Mesothelial cell of epicardium (in vitro differentiated cells): ENCODE measurements around the gene KCNQ5. TPM values are rescaled to one million over a fixed set of nuclear protein-coding genes. Genes with fewer than 3 reads are reported as not detected.
"Not testable (repeated sequence)": the region's sequence is repeated elsewhere in the genome, so short reads cannot be mapped to it uniquely, and the experiment has no call there.

Experiments used
- DNase-seq, 2 experiments: peaks; one replicate each; pipeline ENCODE4 v3.0.0; 2021; ENCODE audit warnings: low spot score in 2 of 2; ENCODE audit not compliant: unreplicated experiment in 2 of 2
- H3K27ac Mint-ChIP-seq: 2 replicates; pipeline ENCODE4 v1.8.0; 2021; ENCODE audit warnings: mixed read lengths
- H3K27me3 Mint-ChIP-seq: 2 replicates; pipeline ENCODE4 v1.8.0; 2021; ENCODE audit warnings: low read depth, mixed read lengths
- H3K36me3 Mint-ChIP-seq: 2 replicates; pipeline ENCODE4 v1.8.0; 2021; ENCODE audit warnings: mixed read lengths
- H3K4me1 Mint-ChIP-seq: 2 replicates; pipeline ENCODE4 v1.8.0; 2021; ENCODE audit warnings: mixed read lengths
- H3K4me3 Mint-ChIP-seq: 2 replicates; pipeline ENCODE4 v1.8.0; 2021; ENCODE audit warnings: mild to moderate bottlenecking, moderate library complexity, mixed read lengths
- H3K9me3 Mint-ChIP-seq: 2 replicates; pipeline ENCODE4 v1.8.0; 2021; ENCODE audit warnings: mixed read lengths
- total RNA-seq: library from RNA; stranded (reverse); gene quantifications from 3 replicates; pipeline ENCODE4 v1.2.1, GENCODE V29; 2021
- TF ChIP-seq, protein P1 (sequence below): fragments of 200-600 bp; sonication (generic); IDR thresholded peaks from one replicate; pipeline ENCODE4 v1.5.0; 2021; ENCODE audit warnings: antibody characterized with exemption; ENCODE audit not compliant: unreplicated experiment

KCNQ5 gene
- total RNA-seq, 1 donor from 2014 or later, result 4.8 TPM

GRCh38 chr6:73227606-73228255 is 605.9 kb downstream of the KCNQ5 start:
- H3K4me1 Mint-ChIP-seq, result no peaks in the 10 kb centered on the region
- H3K9me3 Mint-ChIP-seq, result peaks cover 10% of the 10 kb centered on the region
- no peaks in the 10 kb centered on the region for H3K27me3 Mint-ChIP-seq
- H3K27ac Mint-ChIP-seq, result no peak overlapping the region
- no peak overlapping the region for H3K4me3 Mint-ChIP-seq
- TF ChIP-seq, protein P1, sequence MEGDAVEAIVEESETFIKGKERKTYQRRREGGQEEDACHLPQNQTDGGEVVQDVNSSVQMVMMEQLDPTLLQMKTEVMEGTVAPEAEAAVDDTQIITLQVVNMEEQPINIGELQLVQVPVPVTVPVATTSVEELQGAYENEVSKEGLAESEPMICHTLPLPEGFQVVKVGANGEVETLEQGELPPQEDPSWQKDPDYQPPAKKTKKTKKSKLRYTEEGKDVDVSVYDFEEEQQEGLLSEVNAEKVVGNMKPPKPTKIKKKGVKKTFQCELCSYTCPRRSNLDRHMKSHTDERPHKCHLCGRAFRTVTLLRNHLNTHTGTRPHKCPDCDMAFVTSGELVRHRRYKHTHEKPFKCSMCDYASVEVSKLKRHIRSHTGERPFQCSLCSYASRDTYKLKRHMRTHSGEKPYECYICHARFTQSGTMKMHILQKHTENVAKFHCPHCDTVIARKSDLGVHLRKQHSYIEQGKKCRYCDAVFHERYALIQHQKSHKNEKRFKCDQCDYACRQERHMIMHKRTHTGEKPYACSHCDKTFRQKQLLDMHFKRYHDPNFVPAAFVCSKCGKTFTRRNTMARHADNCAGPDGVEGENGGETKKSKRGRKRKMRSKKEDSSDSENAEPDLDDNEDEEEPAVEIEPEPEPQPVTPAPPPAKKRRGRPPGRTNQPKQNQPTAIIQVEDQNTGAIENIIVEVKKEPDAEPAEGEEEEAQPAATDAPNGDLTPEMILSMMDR, result no peak
- no peak for DNase-seq
- H3K36me3 Mint-ChIP-seq, result peaks cover 12% of the 10 kb centered on the region

- Mint-ChIP-seq H3K4me1 (no peaks in the 10 kb centered on the region), H3K36me3 (no peaks in the 10 kb centered on the region), H3K27ac (no peak overlapping the region), H3K27me3 (no peaks in the 10 kb centered on the region), H3K4me3 (no peak overlapping the region), H3K9me3 (no peaks in the 10 kb centered on the region)
- TF ChIP-seq, protein P1, result no peak
- no peak for DNase-seq
These were observed 610.1 kb downstream of the KCNQ5 start for GRCh38 chr6:73231986-73232391.

DNA sequence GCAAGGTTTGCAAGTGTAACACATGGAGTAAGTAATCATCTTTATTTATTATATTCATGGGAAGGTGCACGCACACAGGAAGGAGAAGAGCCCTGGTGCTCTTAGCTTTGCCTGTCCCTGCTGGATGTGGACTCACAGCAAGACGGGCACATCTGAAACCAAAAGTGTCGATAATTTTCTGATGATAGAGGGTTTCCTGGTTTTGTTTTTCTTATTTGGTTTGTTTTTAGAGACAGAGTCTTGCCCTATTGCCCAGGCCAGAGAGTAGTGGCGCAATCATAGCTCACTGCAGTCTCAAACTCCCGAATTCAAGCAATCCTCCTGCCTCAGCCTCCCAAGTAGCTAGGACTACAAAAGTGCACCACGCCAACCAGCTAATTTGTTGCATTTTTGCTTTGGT is 611.2 kb downstream of the KCNQ5 start:
- TF ChIP-seq, protein P1, result no peak
- no peak overlapping the region for H3K27ac Mint-ChIP-seq
- no peaks in the 10 kb centered on the region for H3K4me1 Mint-ChIP-seq
- no peak for DNase-seq
- no peaks in the 10 kb centered on the region for H3K27me3 Mint-ChIP-seq
- H3K9me3 Mint-ChIP-seq, result no peaks in the 10 kb centered on the region
- no peak overlapping the region for H3K4me3 Mint-ChIP-seq
- no peaks in the 10 kb centered on the region for H3K36me3 Mint-ChIP-seq

GRCh38 chr6:73233971-73234370 is 612.1 kb downstream of the KCNQ5 start:
- H3K4me3 Mint-ChIP-seq, H3K4me1 Mint-ChIP-seq, H3K27me3 Mint-ChIP-seq, H3K9me3 Mint-ChIP-seq, H3K36me3 Mint-ChIP-seq, DNase-seq, H3K27ac Mint-ChIP-seq: not testable (repeated sequence)

DNA sequence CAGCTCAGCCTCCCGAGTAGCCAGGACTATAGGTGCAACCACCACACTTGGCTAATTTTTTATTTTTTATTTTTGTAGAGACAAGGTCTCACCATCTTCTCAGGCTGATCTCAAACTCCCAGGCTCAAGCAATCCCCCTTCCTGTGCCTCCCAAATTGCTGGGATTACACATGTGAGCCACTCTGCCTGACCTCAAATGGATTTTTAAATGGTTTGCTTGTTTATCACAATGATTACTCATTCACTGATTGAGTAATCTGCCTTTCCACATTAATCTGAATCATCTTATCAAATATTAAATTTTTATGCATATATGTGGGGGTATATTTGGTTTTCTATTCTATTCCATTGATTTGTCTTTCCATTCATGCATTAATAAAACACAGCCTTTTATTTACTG is 612.9 kb downstream of the KCNQ5 start:
- H3K27me3 Mint-ChIP-seq, result no peaks in the 10 kb centered on the region
- no peaks in the 10 kb centered on the region for H3K4me1 Mint-ChIP-seq
- no peaks in the 10 kb centered on the region for H3K36me3 Mint-ChIP-seq
- DNase-seq, result no peak
- no peaks in the 10 kb centered on the region for H3K9me3 Mint-ChIP-seq
- no peak overlapping the region for H3K27ac Mint-ChIP-seq
- TF ChIP-seq, protein P1, result no peak
- no peak overlapping the region for H3K4me3 Mint-ChIP-seq

- no peaks in the 10 kb centered on the region for H3K36me3 Mint-ChIP-seq
- no peaks in the 10 kb centered on the region for H3K4me1 Mint-ChIP-seq
- H3K27ac Mint-ChIP-seq, result no peak overlapping the region
- no peak for DNase-seq
- H3K27me3 Mint-ChIP-seq, result no peaks in the 10 kb centered on the region
- TF ChIP-seq, protein P1, result no peak
- no peak overlapping the region for H3K4me3 Mint-ChIP-seq
- H3K9me3 Mint-ChIP-seq, result no peaks in the 10 kb centered on the region
These were observed 614.4 kb downstream of the KCNQ5 start for GRCh38 chr6:73236144-73236750.
